Measurements from ENCODE around the gene MTPN. TPM values are rescaled to one million over a fixed set of nuclear protein-coding genes. Genes with fewer than 3 reads are reported as not detected.

The MTPN gene
- total and polyA plus RNA-seq, 12 donors: 16.7 to 116 (median 86.9) TPM

GRCh38 chr7:135879233-135879632, 97.9 kb downstream of the MTPN start:
- no peaks in the 10 kb centered on the region for H3K9me3 ChIP-seq (replicated peaks in 1 of 3)
- no peak for DNase-seq
- H3K4me3 ChIP-seq: no peak overlapping the region
- H3K27ac ChIP-seq: no peak overlapping the region
- no peaks in the 10 kb centered on the region for H3K4me1 ChIP-seq (replicated peaks in 1 of 2)
- H3K27me3 ChIP-seq: no peaks in the 10 kb centered on the region
- H3K36me3 ChIP-seq (replicated peaks in 1 of 2): no peaks in the 10 kb centered on the region
- intact Hi-C loops (cut with DNase I): no loop called here
- TF ChIP-seq CTCF (IDR thresholded peaks at IDR 0.05): no peak
- no peak for TF ChIP-seq POLR2A (IDR thresholded peaks at IDR 0.05)

GRCh38 chr7:135878284-135878683, 98.9 kb downstream of the MTPN start:
- no peak overlapping the region for H3K27ac ChIP-seq
- no peaks in the 10 kb centered on the region for H3K9me3 ChIP-seq (replicated peaks in 1 of 3)
- DNase-seq: no peak
- H3K4me1 ChIP-seq (replicated peaks in 1 of 2): no peaks in the 10 kb centered on the region
- no peaks in the 10 kb centered on the region for H3K36me3 ChIP-seq (replicated peaks in 1 of 2)
- 77 to 85% (median 81%) methylated on average over 3 of the region's 3 CpGs for WGBS, 4 donors
- H3K27me3 ChIP-seq: no peaks in the 10 kb centered on the region
- intact Hi-C loops (cut with DNase I): no loop called here
- TF ChIP-seq POLR2A (IDR thresholded peaks at IDR 0.05) (no peak), CTCF (IDR thresholded peaks at IDR 0.05) (no peak)
- no peak overlapping the region for H3K4me3 ChIP-seq

- Histone ChIP-seq H3K36me3 (replicated peaks in 1 of 2) (no peaks in the 10 kb centered on the region), H3K4me3 (no peak overlapping the region), H3K27ac (no peak overlapping the region), H3K9me3 (replicated peaks in 1 of 3) (no peaks in the 10 kb centered on the region), H3K4me1 (replicated peaks in 1 of 2) (no peaks in the 10 kb centered on the region), H3K27me3 (no peaks in the 10 kb centered on the region)
- TF ChIP-seq POLR2A (IDR thresholded peaks at IDR 0.05) (no peak), CTCF (IDR thresholded peaks at IDR 0.05) (no peak)
- WGBS, 4 donors: 74 to 81% (median 76%) methylated on average over 5 of the region's 5 CpGs
- no peak for DNase-seq
- intact Hi-C loops (cut with DNase I): no loop called here
Observed at GRCh38 chr7:135877805-135878204, 99.4 kb downstream of the MTPN start.

Small RNA genes lying within 50 kb of the gene (small RNA-seq; reads per million reads assigned to genes)
- gene RNU6-223P: 0 reads per million in 2 donors

Other genes with a start within 250 kb of the MTPN start
- gene SLC13A4, start 249.2 kb downstream of the MTPN start, total RNA-seq: under 1 TPM in 4 of 9 donors, not detected in 5; 0.14 to 0.60 (median 0.20) TPM
- gene SLC13A4, start 249.2 kb downstream of the MTPN start, polyA plus RNA-seq: under 1 TPM in 2 of 3 donors, not detected in 1; 0.24 to 0.97 TPM
- 10 to 100 TPM in 3 of 9 donors, 1 to 10 TPM in 5, under 1 TPM in 1; 0.17 to 20.4 (median 6.0) TPM for gene FAM180A, start 228.5 kb downstream of the MTPN start, total RNA-seq
- gene FAM180A, start 228.5 kb downstream of the MTPN start, polyA plus RNA-seq: 1 to 10 TPM; 1.4 to 3.8 (median 1.6) TPM